Suppressor macrophage (primary cell): ENCODE results near the gene COQ7.

ENCODE experiments used
- DNase-seq, 4 experiments: peaks; one replicate each; pipeline ENCODE4 v3.0.0-alpha.2; 2020 to 2022
- total RNA-seq, 17 experiments: gene quantifications; one replicate each; lab custom pipeline; 2026; ENCODE audit warnings: mixed read lengths in 6 of 17, inconsistent platforms in 3 of 17; lab: John Stamatoyannopoulos, UW

Gene COQ7
- total RNA-seq: 11.4 to 24.5 (median 19.3) reads per million in 17 experiments

DNA sequence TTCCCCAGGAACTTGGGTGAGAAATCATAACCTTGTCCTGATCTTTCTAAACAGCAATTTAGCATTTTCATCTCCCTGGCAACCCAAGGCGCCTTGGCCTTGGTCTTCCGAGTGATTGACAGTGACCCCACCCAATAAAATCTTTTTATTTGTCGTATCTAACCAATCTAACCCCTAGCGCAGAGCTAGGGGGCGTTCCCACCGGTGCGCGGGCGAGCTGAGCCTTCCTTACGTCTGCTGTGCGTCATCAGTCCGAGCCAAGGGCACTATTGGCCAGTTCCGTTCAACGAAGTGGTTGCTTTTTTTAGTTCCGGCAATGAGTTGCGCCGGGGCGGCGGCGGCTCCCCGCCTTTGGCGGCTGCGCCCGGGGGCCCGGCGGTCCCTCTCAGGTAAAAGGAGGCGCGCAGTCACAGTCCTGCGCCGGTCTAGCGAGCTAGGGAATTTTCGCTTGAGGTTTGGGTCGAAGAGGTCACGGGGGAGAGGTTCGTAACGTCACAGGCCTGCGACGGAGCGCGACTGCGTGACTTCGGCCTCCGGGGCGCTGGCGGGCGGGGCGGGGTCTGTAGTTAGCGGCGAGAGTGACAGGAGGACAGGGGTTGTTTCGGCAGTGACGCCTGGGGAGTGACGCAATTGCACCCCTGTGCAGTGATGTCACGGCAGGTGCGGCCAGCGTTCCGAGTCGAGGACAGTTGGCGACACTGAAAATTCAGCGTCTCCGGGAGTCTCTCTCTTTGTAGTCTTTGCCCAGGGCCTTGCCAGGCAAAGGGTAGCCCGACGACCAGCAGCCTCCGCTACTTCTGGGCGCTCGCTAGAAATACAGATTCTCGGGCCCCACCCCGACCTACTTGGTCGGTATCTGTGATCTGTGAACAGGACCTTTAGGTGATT lies at the start of gene COQ7:
Gene COQ7, plus strand, starts transcription at position 266 of the 888 bp plus-strand sequence. Its CDS starts 51 bp downstream, at position 317.
- peak; percentile 99 to 100 (median 100) for DNase-seq

DNA sequence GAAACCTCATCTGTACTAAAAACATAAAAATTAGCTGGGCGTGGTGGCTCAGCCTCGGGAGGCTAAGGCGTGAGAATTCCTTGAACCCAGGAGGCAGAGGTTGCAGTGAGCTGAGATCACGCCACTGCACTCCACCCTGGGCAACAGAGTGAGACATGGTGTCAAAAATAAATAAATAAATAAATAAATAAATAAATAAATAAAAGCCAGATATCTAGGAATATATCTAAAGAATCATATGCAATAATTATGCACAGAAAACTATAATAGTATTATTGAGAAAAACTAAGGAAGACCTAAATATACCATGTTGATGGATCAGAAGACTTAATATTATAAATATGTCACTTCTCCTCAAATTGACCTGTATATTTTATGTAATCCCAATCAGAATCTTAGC lies 46.7 kb upstream of the COQ7 start:
- DNase-seq: no peak

GRCh38 chr16:19021747-19022146 lies 45.7 kb upstream of the COQ7 start:
- DNase-seq: no peak

GRCh38 chr16:19027416-19027815 lies 40.0 kb upstream of the COQ7 start:
- no peak for DNase-seq

- DNase-seq: no peak
Observed at GRCh38 chr16:19029980-19030379, 37.4 kb upstream of the COQ7 start.

DNA sequence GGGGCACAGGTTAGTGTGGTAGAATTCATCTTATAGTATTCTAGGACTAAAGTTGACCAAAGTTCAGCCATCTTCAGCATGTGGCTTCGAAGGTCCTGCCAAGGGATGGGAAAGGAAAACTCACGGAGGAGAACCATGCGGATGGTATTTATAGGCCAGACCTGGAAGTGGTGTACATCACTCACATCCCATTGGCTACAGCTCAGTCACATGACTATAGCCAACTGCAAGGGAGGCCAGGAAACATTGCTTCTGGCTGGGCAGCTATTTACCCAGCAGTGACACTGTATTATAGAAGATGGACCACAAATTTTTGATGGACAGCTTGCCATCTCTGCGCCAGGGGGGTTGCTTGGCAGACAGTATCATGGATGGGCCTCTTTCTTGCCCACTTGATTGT lies 35.7 kb upstream of the COQ7 start:
- no peak for DNase-seq

DNA sequence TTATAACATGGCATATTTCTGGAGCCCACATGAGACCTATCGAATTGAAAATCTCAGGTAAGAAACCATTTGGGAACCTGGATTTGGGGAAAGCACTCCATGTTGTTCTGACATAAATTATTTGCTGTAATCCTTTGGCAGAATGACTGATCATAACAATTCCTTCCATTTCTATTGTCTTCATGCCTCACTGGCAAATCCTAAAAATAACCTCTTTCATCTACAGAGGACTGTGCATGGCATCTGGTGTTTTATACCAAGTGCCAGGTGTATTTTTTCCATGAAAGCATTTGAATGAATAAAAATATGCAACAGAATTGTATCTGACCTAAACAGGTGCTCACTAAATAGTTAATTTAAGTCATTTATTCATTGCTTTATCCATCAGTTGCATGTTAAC lies 33.7 kb upstream of the COQ7 start:
- DNase-seq: no peak

- DNase-seq: no peak
Observed at GRCh38 chr16:19040400-19040799, 27.0 kb upstream of the COQ7 start.

- DNase-seq: no peak
Observed at GRCh38 chr16:19044769-19045168, 22.6 kb upstream of the COQ7 start.

- no peak for DNase-seq
Observed at GRCh38 chr16:19046062-19046461, 21.4 kb upstream of the COQ7 start.

DNA sequence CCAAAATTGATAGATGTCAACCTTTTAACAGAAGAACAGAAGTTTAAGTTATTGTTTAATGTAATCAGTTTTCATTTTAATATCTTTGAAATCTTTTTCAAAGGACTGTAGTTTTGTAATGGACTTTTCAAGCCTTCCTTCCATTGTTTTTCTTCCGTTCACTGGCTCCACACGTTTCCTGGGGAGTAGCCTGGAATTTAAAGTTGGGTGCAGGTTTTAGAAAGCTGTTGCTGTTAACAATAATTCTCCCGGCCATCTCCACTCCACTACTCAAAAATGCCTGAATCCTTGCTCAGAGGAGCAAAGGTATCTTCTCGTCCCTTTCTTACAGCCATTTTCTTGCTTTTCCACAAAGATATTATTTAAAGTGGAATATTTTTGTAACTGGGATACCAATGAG lies 4.7 kb upstream of the COQ7 start:
- DNase-seq: no peak

GRCh38 chr16:19066988-19067348 lies 446 bp upstream of the COQ7 start:
- no peak for DNase-seq

DNA sequence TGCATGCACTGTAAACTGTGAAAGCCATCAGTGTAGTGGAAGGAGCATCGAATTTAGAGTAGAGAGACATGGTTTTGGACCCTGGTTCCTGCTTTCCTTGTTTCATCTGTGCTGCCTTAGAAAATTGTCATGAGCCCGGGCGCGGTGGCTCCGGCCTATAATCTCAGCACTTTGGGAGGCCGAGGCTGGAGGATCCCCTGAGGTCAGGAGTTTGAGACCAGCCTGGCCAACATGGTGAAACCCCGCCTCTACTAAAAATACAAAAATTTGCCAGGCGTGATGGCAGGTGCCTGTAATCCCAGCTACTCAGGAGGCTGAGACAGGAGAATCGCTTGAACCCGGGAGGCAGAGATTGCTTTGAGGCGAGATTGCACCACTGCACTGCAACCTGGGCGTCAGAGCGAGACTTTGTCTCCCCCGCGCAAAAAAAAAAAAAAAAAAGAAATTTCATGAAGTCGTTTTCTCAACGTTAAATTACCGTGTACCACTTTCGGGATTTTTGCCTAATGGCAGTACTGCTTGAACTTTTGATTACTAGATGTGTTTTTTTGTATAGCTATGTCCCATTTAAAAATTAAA lies 912 bp downstream of the COQ7 start:
- peak in 1 of 4 experiments; percentile 12 for DNase-seq

DNA sequence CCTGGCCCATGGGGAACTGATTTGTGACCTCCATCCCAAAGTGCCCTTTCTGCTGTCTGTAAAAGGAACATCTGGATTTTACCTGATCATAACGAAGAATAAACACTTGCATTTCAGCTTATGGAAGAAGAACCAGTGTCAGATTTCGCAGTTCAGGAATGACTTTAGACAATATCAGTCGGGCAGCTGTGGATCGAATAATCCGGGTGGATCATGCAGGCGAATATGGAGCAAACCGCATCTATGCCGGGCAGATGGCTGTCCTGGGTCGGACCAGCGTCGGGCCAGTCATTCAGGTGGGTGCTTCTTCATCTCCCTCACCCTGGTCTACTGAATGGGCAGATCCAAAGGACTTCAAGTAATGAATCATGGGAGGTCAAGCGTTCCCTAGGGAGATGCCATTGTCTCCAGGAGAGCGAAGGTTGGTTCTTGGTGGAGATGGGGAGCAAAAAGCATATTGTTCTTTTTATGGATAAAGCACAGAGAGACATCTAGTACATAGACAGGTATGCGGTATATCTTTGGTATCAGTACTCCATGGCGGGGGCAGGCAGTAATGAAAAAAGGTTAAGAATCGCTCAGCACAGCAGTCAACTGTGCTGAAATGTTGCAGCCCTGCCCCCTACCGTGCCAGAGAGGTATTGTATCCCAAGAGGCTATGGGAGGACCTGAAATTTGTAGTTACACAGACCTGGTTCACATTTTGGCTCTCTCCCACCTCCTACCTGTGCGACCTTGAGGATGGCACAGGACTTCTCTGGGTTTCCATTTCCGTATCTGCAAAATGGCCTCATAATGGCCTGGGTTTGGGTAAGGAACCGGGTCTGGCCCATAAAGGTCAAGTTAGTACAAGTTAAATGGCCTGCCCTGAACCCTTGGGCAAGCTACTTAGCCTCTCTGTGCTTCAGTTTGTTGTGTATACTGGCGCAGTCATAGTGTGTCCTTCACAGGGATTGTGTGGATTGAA lies 4.7 kb downstream of the COQ7 start:
- peak; percentile 52 to 71 (median 61) for DNase-seq

DNA sequence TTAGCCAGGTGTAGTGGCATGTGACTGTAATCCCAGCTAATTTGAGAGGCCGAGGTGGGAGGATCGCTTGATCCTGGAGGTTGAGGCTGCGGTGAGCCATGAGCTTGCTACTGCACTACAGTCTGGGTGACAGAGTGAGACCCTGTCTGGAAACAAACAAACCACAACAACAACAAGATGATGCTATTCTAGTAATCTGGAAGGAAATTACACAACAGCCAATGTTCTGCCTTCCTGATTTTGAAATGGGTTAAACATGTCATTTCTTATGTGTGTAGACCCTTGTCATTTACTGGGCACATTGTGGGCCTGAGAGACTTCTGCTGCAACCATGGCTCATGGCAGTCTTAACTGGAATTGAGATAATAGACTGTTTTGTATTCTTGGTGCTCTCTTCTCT lies 5.9 kb downstream of the COQ7 start:
- peak in 2 of 4 experiments; percentile 37 to 54 for DNase-seq

GRCh38 chr16:19073863-19074262 lies 6.4 kb downstream of the COQ7 start:
- no peak for DNase-seq

- DNase-seq: no peak
Observed at GRCh38 chr16:19075511-19075910, 8.1 kb downstream of the COQ7 start.

- DNase-seq: no peak
Observed at GRCh38 chr16:19077879-19078278, 10.5 kb downstream of the COQ7 start.

- DNase-seq: no peak
Observed at GRCh38 chr16:19083670-19084069, 16.3 kb downstream of the COQ7 start.

DNA sequence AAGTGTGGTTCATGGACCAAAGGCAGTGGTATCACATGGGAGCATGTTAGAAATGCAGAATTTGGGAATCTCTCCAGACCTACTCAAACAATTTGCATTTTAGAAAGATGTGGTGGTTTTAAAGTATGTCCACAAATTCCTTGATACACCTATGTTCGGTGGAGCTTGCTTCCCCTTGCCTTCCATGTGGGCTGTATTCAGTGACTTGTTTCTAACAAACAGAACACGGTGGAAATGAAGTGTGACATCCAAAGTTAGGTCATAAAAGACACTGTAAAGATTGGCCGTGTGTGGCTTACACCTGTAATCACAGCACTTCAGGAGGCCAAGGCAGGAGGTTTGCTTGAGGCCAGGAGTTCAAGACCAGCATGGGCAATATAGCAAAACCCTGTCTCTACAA lies 16.7 kb downstream of the COQ7 start:
- DNase-seq: no peak

GRCh38 chr16:19084879-19085278 lies 17.5 kb downstream of the COQ7 start:
- DNase-seq: no peak

DNA sequence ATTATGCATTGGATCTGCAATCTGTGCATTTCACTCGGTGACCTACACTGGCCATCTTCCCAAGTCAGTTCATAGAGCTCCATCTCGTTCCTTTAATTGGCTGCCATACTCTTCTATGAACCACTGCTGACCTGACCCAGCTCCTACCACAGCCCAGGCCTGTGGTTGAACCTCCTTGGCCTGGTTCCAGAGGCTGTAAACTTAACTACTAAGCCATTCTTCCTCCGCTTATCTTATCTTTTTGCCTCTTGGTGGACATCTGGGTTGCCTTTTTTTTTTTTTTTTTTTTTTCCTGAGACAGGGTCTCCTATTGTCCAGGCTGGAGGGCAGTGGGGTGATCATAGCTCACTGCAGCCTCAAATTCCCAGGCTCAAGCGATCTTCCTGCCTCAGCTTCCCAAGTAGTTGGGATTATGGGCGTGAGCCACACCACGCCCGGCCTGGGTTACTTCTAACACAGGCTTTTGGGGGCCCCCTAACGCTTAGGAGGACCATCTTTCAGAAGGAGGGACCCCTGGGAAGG lies 18.3 kb downstream of the COQ7 start:
- DNase-seq: no peak
